Activated B cell treated with CpG ODN at 0.5 μM for 24 hours (primary cell): ENCODE measurements around the gene POP5. TPM values are rescaled to one million over a fixed set of nuclear protein-coding genes. Genes with fewer than 3 reads are reported as not detected.

Experiments used
- ATAC-seq: fragments of 200-7000 bp; cut with Tn5 transposase; one replicate; pipeline ENCODE4 v1.10.0; 2021; ENCODE audit warnings: low read depth, mild to moderate bottlenecking, moderate library complexity
- CTCF ChIA-PET: fragments of 350-600 bp; sonication (Branson Sonifier 250); formaldehyde crosslinking; loops from one replicate; lab custom pipeline; 2021; ENCODE audit warnings: antibody characterized with exemption; lab: Charles Lee
- POLR2A ChIA-PET: fragments of 350-600 bp; sonication (Branson Sonifier 250); formaldehyde crosslinking; loops from one replicate; lab custom pipeline; 2021; ENCODE audit warnings: antibody characterized with exemption; lab: Charles Lee
- DNase-seq: peaks from one replicate; pipeline ENCODE4 v3.0.0; 2022
- H3K27ac Mint-ChIP-seq: one replicate; pipeline ENCODE4 v1.8.0; 2020; ENCODE audit warnings: mixed read lengths
- H3K27me3 Mint-ChIP-seq: one replicate; pipeline ENCODE4 v1.8.0; 2021; ENCODE audit warnings: mixed read lengths
- H3K36me3 Mint-ChIP-seq: one replicate; pipeline ENCODE4 v1.8.0; 2021; ENCODE audit warnings: low read depth, mixed read lengths
- H3K4me1 Mint-ChIP-seq: one replicate; pipeline ENCODE4 v1.8.0; 2021; ENCODE audit warnings: mixed read lengths
- H3K4me3 Mint-ChIP-seq: one replicate; pipeline ENCODE4 v1.8.0; 2020; ENCODE audit warnings: mild to moderate bottlenecking, mixed read lengths
- H3K9me3 Mint-ChIP-seq: one replicate; pipeline ENCODE4 v1.8.0; 2020; ENCODE audit warnings: mixed read lengths
- intact Hi-C: fragments of 100-400 bp; cut with micrococcal nuclease; formaldehyde crosslinking; loops from one replicate; pipeline ENCODE4 v1.15.1; 2024
- total RNA-seq: library from RNA; stranded (reverse); gene quantifications from 2 replicates; pipeline ENCODE4 v1.2.3, GENCODE V29; 2022
- TF ChIP-seq, protein P1 (sequence below): fragments of 200-600 bp; IDR thresholded peaks from one replicate; pipeline ENCODE4 v1.8.0; 2022; ENCODE audit warnings: antibody characterized with exemption, mild to moderate bottlenecking

Gene POP5
- total RNA-seq, 1 donor from 2014 or later = 77.5 TPM

DNA sequence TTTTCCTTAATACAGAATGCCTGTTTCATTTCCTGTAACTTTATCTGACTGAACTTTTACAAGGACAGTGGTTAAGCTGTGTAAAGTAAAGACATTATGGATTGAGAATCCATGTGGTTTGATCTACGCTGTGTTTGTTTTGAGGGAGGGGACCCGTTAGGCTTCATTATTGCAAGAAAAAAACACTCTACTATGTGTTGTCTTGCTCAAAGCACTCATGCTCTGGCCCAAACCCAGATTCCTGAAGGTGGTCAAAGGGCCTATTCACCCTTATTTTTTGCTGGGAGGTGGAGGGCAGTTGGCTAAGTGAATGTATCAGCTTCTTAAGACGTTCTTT, 35.2 kb downstream of the POP5 start:
- H3K27me3 Mint-ChIP-seq = no peaks in the 10 kb centered on the region
- ATAC-seq (no peak), DNase-seq (no peak)
- H3K36me3 Mint-ChIP-seq = peaks cover 26% of the 10 kb centered on the region
- peaks cover 6% of the 10 kb centered on the region for H3K4me1 Mint-ChIP-seq
- intact Hi-C loops = no loop called here
- no peak overlapping the region for H3K4me3 Mint-ChIP-seq
- H3K27ac Mint-ChIP-seq = no peak overlapping the region
- H3K9me3 Mint-ChIP-seq = no peaks in the 10 kb centered on the region
- TF ChIP-seq, protein P1, sequence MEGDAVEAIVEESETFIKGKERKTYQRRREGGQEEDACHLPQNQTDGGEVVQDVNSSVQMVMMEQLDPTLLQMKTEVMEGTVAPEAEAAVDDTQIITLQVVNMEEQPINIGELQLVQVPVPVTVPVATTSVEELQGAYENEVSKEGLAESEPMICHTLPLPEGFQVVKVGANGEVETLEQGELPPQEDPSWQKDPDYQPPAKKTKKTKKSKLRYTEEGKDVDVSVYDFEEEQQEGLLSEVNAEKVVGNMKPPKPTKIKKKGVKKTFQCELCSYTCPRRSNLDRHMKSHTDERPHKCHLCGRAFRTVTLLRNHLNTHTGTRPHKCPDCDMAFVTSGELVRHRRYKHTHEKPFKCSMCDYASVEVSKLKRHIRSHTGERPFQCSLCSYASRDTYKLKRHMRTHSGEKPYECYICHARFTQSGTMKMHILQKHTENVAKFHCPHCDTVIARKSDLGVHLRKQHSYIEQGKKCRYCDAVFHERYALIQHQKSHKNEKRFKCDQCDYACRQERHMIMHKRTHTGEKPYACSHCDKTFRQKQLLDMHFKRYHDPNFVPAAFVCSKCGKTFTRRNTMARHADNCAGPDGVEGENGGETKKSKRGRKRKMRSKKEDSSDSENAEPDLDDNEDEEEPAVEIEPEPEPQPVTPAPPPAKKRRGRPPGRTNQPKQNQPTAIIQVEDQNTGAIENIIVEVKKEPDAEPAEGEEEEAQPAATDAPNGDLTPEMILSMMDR = no peak
- ChIA-PET CTCF (no interaction called here), POLR2A (interaction anchor here (1.0 kb wide), 1 partner anchor 11 kb away, joined by 3 read pairs; no protein-coding TSS in a partner anchor)

DNA sequence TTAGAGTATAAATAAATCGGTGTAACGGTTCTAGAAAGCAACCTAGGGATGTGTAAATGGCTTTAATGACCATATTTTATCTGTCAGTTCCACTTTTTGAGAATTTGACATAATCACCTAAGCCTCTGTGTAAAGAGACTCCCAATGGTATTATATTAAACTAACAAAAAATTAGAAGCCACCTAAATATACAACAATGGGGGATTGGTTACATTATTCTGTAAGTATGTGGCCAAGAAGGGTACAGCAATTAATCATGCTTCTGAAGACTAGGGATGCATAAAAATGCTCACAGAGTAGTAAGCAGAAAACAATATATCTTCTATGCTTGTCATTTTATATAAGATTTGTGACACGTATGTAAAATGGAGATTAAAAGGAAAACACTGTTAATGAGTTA, 36.5 kb downstream of the POP5 start:
- Mint-ChIP-seq H3K4me3 (no peak overlapping the region), H3K9me3 (no peaks in the 10 kb centered on the region), H3K36me3 (peaks cover 35% of the 10 kb centered on the region), H3K27ac (no peak overlapping the region), H3K27me3 (no peaks in the 10 kb centered on the region), H3K4me1 (peaks cover 15% of the 10 kb centered on the region)
- ATAC-seq (no peak), DNase-seq (no peak)
- TF ChIP-seq, protein P1 = no peak
- ChIA-PET POLR2A (no interaction called here), CTCF (no interaction called here)
- intact Hi-C loops = no loop called here

DNA sequence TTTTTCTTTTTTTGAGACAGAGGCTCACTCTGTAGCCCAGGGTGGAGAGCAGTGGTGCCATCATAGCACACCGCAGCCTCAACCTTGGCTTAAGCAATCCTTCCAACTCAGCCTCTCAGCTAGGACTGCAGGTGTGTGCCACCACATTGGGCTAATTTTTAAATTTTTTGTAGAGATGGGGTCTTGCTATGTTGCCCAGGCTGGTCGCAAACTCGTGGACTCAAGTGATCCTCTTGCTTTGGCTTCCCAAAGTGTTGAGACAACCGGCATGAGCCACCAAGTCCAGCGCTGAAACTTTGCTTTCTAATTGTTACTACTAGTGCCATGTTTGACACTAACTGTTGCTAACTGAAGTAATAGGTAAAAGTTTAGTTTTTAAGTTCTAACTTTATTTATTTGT, 39.0 kb downstream of the POP5 start:
- H3K36me3 Mint-ChIP-seq = peaks cover 46% of the 10 kb centered on the region
- H3K27me3 Mint-ChIP-seq = no peaks in the 10 kb centered on the region
- no peak overlapping the region for H3K4me3 Mint-ChIP-seq
- H3K9me3 Mint-ChIP-seq = no peaks in the 10 kb centered on the region
- POLR2A ChIA-PET = no interaction called here
- DNase-seq = no peak
- CTCF ChIA-PET = no interaction called here
- TF ChIP-seq, protein P1 = no peak
- intact Hi-C loops = no loop called here
- peaks cover 40% of the 10 kb centered on the region for H3K4me1 Mint-ChIP-seq
- no peak overlapping the region for H3K27ac Mint-ChIP-seq
- ATAC-seq = no peak

DNA sequence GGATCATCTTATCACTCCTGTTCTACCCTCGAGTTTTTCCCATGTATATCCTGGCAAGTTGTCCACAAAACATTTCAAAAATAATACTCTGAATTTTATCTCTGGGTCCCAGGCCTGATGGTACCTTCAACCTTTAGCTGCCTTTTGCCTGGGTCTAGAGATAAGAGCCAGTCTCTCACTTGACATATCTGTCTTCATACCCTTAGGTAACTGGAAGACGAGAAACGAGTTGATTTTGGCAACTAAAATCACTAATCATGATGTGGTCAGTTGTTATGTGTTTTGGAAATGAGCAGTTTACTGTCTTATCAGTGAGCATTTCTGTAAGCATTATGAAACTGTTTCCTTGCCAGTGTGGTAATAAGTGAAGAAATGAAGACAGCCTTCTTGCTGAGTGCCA, 40.8 kb downstream of the POP5 start:
- intact Hi-C loops = no loop called here
- ChIA-PET CTCF (no interaction called here), POLR2A (interaction anchor here (0.5 kb wide), 1 partner anchor 589 kb away, joined by 4 read pairs; no protein-coding TSS in a partner anchor)
- Mint-ChIP-seq H3K27ac (no peak overlapping the region), H3K4me3 (no peak overlapping the region), H3K27me3 (no peaks in the 10 kb centered on the region), H3K36me3 (peaks cover 48% of the 10 kb centered on the region), H3K9me3 (no peaks in the 10 kb centered on the region), H3K4me1 (peaks cover 57% of the 10 kb centered on the region)
- TF ChIP-seq, protein P1 = no peak
- ATAC-seq = no peak
- no peak for DNase-seq

DNA sequence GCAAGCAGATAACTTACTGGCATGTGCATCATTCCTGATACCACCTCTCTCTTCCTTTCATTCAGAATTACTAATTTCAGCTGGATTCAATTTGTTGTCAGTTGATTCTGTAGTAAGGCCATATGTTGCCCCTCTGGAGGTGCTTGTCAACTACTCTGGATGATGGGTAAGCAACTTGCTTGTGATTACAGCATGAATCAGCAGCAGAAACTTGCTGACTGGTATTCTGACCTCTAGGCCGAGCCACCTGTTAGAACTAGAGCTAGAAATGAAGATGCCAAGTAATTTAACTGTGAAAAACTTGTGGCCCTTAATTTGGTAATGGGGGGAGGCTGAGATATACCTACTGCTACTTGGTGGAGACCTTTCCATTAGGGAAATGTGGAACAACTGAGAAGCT, 41.9 kb downstream of the POP5 start:
- intact Hi-C loops = no loop called here
- Mint-ChIP-seq H3K27me3 (no peaks in the 10 kb centered on the region), H3K9me3 (no peaks in the 10 kb centered on the region), H3K27ac (no peak overlapping the region), H3K4me3 (no peak overlapping the region), H3K36me3 (peaks cover 51% of the 10 kb centered on the region), H3K4me1 (peaks cover 62% of the 10 kb centered on the region)
- POLR2A ChIA-PET = interaction anchor here (1.8 kb wide), 1 partner anchor 11 kb away, joined by 6 read pairs; the partner anchor contains the start of gene COQ5
- DNase-seq (no peak), ATAC-seq (no peak)
- CTCF ChIA-PET = interaction anchor here (0.5 to 1.2 kb wide), 3 partner anchors 10 to 85 kb away, joined by 3 to 4 read pairs (median 3); partner anchors contain the start of gene COQ5
- TF ChIP-seq, protein P1 = no peak
